Measurements from ENCODE around the gene ST8SIA6. TPM values are rescaled to one million over a fixed set of nuclear protein-coding genes. Genes with fewer than 3 reads are reported as not detected.

The ST8SIA6 gene
- total RNA-seq, 3 donors from 2014 or later (not counting 1 experiment from before 2014, with no cell fraction given), result 12.2 to 19.7 (median 12.5) TPM

DNA sequence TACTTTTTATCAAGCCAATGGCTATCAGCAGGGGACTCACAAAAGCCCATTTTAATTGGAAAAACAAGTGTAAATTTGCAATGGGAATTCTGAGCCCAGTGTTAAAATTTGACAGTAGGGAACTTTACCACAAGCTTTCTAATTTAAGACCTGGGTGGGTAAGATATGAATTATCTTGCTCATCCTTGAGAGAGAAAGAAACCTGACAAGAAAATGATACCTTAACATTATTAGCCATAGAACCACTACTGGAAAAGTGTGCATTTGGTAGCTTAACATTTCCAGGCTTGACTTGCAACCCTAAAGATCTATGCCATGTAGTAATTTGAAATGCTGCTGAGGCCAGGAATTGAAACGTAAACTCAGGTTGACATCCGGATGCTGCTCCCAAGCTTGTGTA, 2.7 kb upstream of the ST8SIA6 start:
- Mint-ChIP-seq H3K36me3 (no peaks in the 10 kb centered on the region), H3K4me3 (no peak overlapping the region), H3K9me3 (no peaks in the 10 kb centered on the region), H3K4me1 (peaks cover 25 to 27% of the 10 kb centered on the region in 2 donors), H3K27me3 (ENCODE audit: low read depth in 2 of 2) (no peaks in the 10 kb centered on the region), H3K27ac (no peak overlapping the region)
- Histone ChIP-seq H3K4me1 (ENCODE audit: control insufficient read depth, insufficient read depth, low read length) (peaks cover 19% of the 10 kb centered on the region), H3K9me3 (ENCODE audit: control insufficient read depth, insufficient read depth, low read length) (peaks cover 3% of the 10 kb centered on the region), H3K36me3 (ENCODE audit: control insufficient read depth, insufficient read depth, low read length) (no peaks in the 10 kb centered on the region), H3K27ac (ENCODE audit: low read length) (no peak overlapping the region), H3K4me3 (ENCODE audit: low read length) (no peak overlapping the region), H3K27me3 (ENCODE audit: control insufficient read depth, insufficient read depth, low read length) (no peaks in the 10 kb centered on the region)
- intact Hi-C loops (cut with micrococcal nuclease), result loop anchor here (10.0 kb wide), 1 partner anchor 432 kb away; no protein-coding TSS in a partner anchor
- 93% methylated on average over 2 of the region's 2 CpGs for WGBS (ENCODE audit: insufficient coverage)
- ATAC-seq (no peak), DNase-seq (no peak)
- TF ChIP-seq CTCF (IDR thresholded peaks at IDR 0.05), result no peak

GRCh38 chr10:17456032-17456548, 1.7 kb upstream of the ST8SIA6 start:
- H3K27ac ChIP-seq (ENCODE audit: low read length), result no peak overlapping the region
- no peak overlapping the region for H3K4me3 ChIP-seq (ENCODE audit: low read length)
- DNase-seq, result no peak
- Mint-ChIP-seq H3K36me3 (no peaks in the 10 kb centered on the region), H3K27me3 (ENCODE audit: low read depth in 2 of 2) (no peaks in the 10 kb centered on the region), H3K9me3 (no peaks in the 10 kb centered on the region), H3K27ac (peak overlapping the region; percentile 87 to 91), H3K4me3 (peak overlapping the region; percentile 56), H3K4me1 (peaks cover 35% of the 10 kb centered on the region in 2 donors)
- ATAC-seq, result no peak
- peaks cover 19% of the 10 kb centered on the region for H3K4me1 ChIP-seq (ENCODE audit: control insufficient read depth, insufficient read depth, low read length)
- intact Hi-C loops (cut with micrococcal nuclease), result loop anchor here (10.0 kb wide), 1 partner anchor 431 kb away; no protein-coding TSS in a partner anchor
- no peaks in the 10 kb centered on the region for H3K36me3 ChIP-seq (ENCODE audit: control insufficient read depth, insufficient read depth, low read length)
- WGBS (ENCODE audit: insufficient coverage), result 100% methylated on average over 1 of the region's 2 CpGs
- H3K9me3 ChIP-seq (ENCODE audit: control insufficient read depth, insufficient read depth, low read length), result peaks cover 3% of the 10 kb centered on the region
- TF ChIP-seq CTCF (IDR thresholded peaks at IDR 0.05), result no peak
- no peaks in the 10 kb centered on the region for H3K27me3 ChIP-seq (ENCODE audit: control insufficient read depth, insufficient read depth, low read length)

DNA sequence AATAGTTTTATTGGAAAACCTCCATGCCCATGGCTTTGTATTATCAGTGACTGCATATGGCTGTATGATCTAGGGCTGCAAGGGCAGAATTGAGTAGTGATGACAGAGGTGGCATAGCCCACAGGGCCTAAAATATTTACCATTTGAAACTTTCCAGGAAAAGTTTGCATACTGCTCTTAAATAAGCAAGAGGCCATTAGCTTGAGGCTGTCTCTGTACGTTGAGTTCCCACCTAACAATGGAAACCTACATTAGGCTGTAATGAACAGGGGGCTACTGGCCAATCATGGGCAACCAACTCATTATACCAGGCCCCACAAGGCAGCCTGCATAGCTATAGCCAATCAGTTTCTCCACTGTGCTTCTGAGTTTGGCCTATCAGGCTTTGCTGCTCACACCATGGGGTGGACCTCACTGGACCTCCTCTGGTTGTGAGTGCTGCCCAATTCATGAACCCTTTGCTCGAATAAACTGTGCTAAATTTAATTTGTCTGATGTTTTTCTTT, 673 bp upstream of the ST8SIA6 start:
- TF ChIP-seq CTCF (IDR thresholded peaks at IDR 0.05), result no peak
- Mint-ChIP-seq H3K9me3 (no peaks in the 10 kb centered on the region), H3K27ac (peak overlapping the region; percentile 87 to 91), H3K4me3 (peak overlapping the region; percentile 93), H3K36me3 (peaks cover 9% of the 10 kb centered on the region), H3K27me3 (ENCODE audit: low read depth in 2 of 2) (no peaks in the 10 kb centered on the region), H3K4me1 (peaks cover 35 to 38% of the 10 kb centered on the region in 2 donors)
- intact Hi-C loops (cut with micrococcal nuclease), result loop anchor here (10.0 kb wide), 1 partner anchor 430 kb away; no protein-coding TSS in a partner anchor
- no peaks in the 10 kb centered on the region for H3K27me3 ChIP-seq (ENCODE audit: control insufficient read depth, insufficient read depth, low read length)
- ATAC-seq (peak in 2 of 3 donors; percentile 3 to 4), DNase-seq (no peak)
- peak overlapping the region; percentile 75 for H3K27ac ChIP-seq (ENCODE audit: low read length)
- peaks cover 19% of the 10 kb centered on the region for H3K4me1 ChIP-seq (ENCODE audit: control insufficient read depth, insufficient read depth, low read length)
- peak overlapping the region; percentile 65 for H3K4me3 ChIP-seq (ENCODE audit: low read length)
- WGBS (ENCODE audit: insufficient coverage), result 71% methylated on average over 2 of the region's 2 CpGs
- H3K9me3 ChIP-seq (ENCODE audit: control insufficient read depth, insufficient read depth, low read length), result peaks cover 3% of the 10 kb centered on the region
- H3K36me3 ChIP-seq (ENCODE audit: control insufficient read depth, insufficient read depth, low read length), result no peaks in the 10 kb centered on the region

All from natural killer cell (primary cell).